Brain microvascular endothelial cell (primary cell): ENCODE results near the gene PLXNB1.

Experiments used
- DNase-seq: peaks from one replicate; pipeline ENCODE4 v3.0.0-alpha.2; 2020
- H3K27ac ChIP-seq: fragments of 250-450 bp; sonication (Bioruptor Pico); 2 replicates; pipeline ENCODE4 v1.5.1; 2020; ENCODE audit warnings: mild to moderate bottlenecking, moderate library complexity
- H3K27me3 ChIP-seq: fragments of 250-450 bp; sonication (Bioruptor Pico); replicated peaks from 2 replicates; pipeline ENCODE4 v1.5.1; 2020; ENCODE audit warnings: mild to moderate bottlenecking
- H3K36me3 ChIP-seq: fragments of 250-450 bp; sonication (Bioruptor Pico); replicated peaks from 2 replicates; pipeline ENCODE4 v1.5.1; 2020; ENCODE audit warnings: mild to moderate bottlenecking
- H3K4me3 ChIP-seq: 2 replicates; pipeline ENCODE4 v1.5.1; 2011; ENCODE audit warnings: low read depth, mild to moderate bottlenecking, control low read depth, low read length, moderate library complexity
- CTCF ChIP-seq: IDR thresholded peaks from 2 replicates; pipeline ENCODE4 v1.5.1; 2011; ENCODE audit warnings: low read depth, mild to moderate bottlenecking, moderate library complexity, low read length, control low read depth, inconsistent platforms; ENCODE audit errors: missing control alignments
- in situ Hi-C: cut with HindIII; loops from 2 replicates; pipeline ENCODE4 v1.10.0; 2017; ENCODE audit warnings: low sequenced_read_pairs, low pct_ligation_motif_present

PLXNB1 gene

GRCh38 chr3:48372862-48373435 is 56.9 kb downstream of the PLXNB1 start:
- no peaks in the 10 kb centered on the region for H3K36me3 ChIP-seq
- H3K27me3 ChIP-seq = no peaks in the 10 kb centered on the region
- no peak for TF ChIP-seq CTCF
- no peak for DNase-seq
- in situ Hi-C loops = no loop called here
- H3K4me3 ChIP-seq = no peak overlapping the region
- H3K27ac ChIP-seq = no peak overlapping the region

GRCh38 chr3:48372377-48372770 is 57.5 kb downstream of the PLXNB1 start:
- H3K36me3 ChIP-seq = no peaks in the 10 kb centered on the region
- TF ChIP-seq CTCF = no peak
- H3K4me3 ChIP-seq = no peak overlapping the region
- in situ Hi-C loops = no loop called here
- no peak overlapping the region for H3K27ac ChIP-seq
- DNase-seq = no peak
- no peaks in the 10 kb centered on the region for H3K27me3 ChIP-seq

- H3K27me3 ChIP-seq = no peaks in the 10 kb centered on the region
- TF ChIP-seq CTCF = no peak
- in situ Hi-C loops = no loop called here
- no peak within 1 kb of the TSS for H3K4me3 ChIP-seq
- no peaks in the 10 kb centered on the region for H3K36me3 ChIP-seq
- no peak for DNase-seq
- H3K27ac ChIP-seq = no peak within 1 kb of the TSS
Observed at GRCh38 chr3:48371651-48372376, 58.1 kb downstream of the PLXNB1 start, which contains the start of gene FBXW12. TSS of gene FBXW12 (plus strand) at chr3:48372219. CDS start at chr3:48372768, 549 bp downstream.

GRCh38 chr3:48370333-48370713 is 59.6 kb downstream of the PLXNB1 start:
- H3K27me3 ChIP-seq = no peaks in the 10 kb centered on the region
- no peak for DNase-seq
- no peak overlapping the region for H3K4me3 ChIP-seq
- TF ChIP-seq CTCF = no peak
- H3K36me3 ChIP-seq = no peaks in the 10 kb centered on the region
- no peak overlapping the region for H3K27ac ChIP-seq
- in situ Hi-C loops = no loop called here

GRCh38 chr3:48369693-48370332 is 60.1 kb downstream of the PLXNB1 start:
- in situ Hi-C loops = no loop called here
- H3K27ac ChIP-seq = no peak overlapping the region
- H3K36me3 ChIP-seq = no peaks in the 10 kb centered on the region
- no peak for DNase-seq
- H3K27me3 ChIP-seq = no peaks in the 10 kb centered on the region
- no peak for TF ChIP-seq CTCF
- no peak overlapping the region for H3K4me3 ChIP-seq
